GM12891 (cell line): ENCODE measurements around the gene MAPRE3.

Experiments used
- DNase-seq: peaks from one replicate; pipeline ENCODE4 v3.0.0; 2011; ENCODE audit warnings: low spot score; ENCODE audit not compliant: insufficient read length
- FAIRE-seq: peaks from 2 replicates; lab custom pipeline; 2011; peaks lifted over from hg19 to GRCh38; lab: Jason Lieb, UNC
- PAX5 ChIP-seq: IDR thresholded peaks from 2 replicates; pipeline ENCODE4 v1.6.1; 2011; ENCODE audit warnings: low read length, moderate library complexity, mild to moderate bottlenecking; ENCODE audit not compliant: insufficient read depth, severe bottlenecking
- POLR2A ChIP-seq: IDR thresholded peaks from 2 replicates; pipeline ENCODE4 v1.6.1; 2011; ENCODE audit warnings: low read depth, low read length, control low read depth
- POLR2AphosphoS5 ChIP-seq: IDR thresholded peaks from 2 replicates; pipeline ENCODE4 v1.6.1; 2011; ENCODE audit warnings: low read depth, low read length, control low read depth
- POU2F2 ChIP-seq: IDR thresholded peaks from 2 replicates; pipeline ENCODE4 v1.6.1; 2011; ENCODE audit warnings: low read depth, mild to moderate bottlenecking, control low read depth, low read length, moderate library complexity
- SPI1 ChIP-seq: IDR thresholded peaks from 2 replicates; pipeline ENCODE4 v1.6.1; 2011; ENCODE audit warnings: low read depth, low read length, control low read depth
- TAF1 ChIP-seq: IDR thresholded peaks from 2 replicates; pipeline ENCODE4 v1.6.1; 2011; ENCODE audit warnings: low read depth, low read length, control low read depth

Gene MAPRE3

DNA sequence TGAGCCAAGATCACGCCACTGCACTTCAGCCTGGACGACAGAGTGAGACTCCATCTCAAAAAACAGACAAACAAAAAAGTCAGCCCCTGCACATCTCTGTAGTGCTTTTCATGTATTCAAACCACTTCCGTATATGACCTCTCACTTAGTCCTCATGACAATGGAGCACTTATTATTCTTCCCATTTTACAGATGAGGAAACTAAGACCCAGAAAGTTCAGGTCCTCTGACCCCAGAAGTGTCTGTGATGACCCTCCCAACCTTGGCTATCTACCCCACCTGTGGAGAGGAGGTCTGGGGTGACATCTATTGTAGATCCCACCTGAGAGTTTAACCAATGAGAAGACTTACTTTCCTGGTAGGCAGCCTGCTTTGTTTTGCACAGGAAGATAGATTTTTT is 21.6 kb upstream of the MAPRE3 start:
- FAIRE-seq = no peak
- no peak for DNase-seq
- TF ChIP-seq SPI1 (no peak), POU2F2 (no peak), TAF1 (no peak), POLR2A (no peak), PAX5 (no peak), POLR2AphosphoS5 (no peak)

DNA sequence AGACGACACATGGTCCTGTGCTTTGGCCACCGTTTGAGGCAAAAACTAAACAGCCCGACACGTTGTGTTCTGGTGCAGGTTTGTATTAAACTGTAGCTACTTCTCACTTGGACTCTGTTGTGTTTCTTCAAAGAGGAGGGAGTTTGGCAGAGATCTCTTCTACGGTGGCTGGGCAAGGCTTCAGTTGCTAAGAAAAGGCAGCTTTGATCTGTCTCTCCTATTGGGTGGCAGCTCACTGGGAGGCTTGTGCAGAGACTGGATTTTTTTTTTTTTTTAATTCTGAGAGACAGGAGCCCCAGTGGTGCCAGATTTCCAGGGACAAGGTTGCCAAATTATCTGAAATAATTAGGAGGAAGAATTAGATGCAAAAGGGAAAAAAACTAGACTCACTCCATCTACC is 20.2 kb upstream of the MAPRE3 start:
- no peak for FAIRE-seq
- TF ChIP-seq TAF1 (no peak), SPI1 (no peak), POLR2A (no peak), POU2F2 (no peak), PAX5 (no peak), POLR2AphosphoS5 (no peak)
- no peak for DNase-seq

DNA sequence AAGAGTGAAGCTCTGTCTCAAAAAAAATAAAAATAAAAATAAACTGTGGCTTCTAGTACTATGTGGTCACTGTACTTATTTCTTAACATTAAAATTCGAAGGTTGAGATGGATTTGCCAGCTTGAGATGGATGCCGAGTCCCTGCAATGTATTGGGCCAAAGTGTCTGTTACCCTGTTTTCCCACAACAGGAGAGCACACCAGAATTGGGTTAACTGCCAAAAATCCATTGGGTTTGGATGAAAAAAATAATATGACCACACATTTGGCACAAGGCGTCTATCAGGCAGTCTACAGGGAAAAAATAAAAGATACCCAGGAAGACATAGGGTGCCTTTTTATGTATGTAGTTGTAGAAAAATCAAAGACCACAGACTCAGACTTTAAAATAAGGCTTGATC is 19.2 kb upstream of the MAPRE3 start:
- no peak for DNase-seq
- no peak for FAIRE-seq
- TF ChIP-seq POU2F2 (no peak), PAX5 (no peak), POLR2A (no peak), TAF1 (no peak), POLR2AphosphoS5 (no peak), SPI1 (no peak)

DNA sequence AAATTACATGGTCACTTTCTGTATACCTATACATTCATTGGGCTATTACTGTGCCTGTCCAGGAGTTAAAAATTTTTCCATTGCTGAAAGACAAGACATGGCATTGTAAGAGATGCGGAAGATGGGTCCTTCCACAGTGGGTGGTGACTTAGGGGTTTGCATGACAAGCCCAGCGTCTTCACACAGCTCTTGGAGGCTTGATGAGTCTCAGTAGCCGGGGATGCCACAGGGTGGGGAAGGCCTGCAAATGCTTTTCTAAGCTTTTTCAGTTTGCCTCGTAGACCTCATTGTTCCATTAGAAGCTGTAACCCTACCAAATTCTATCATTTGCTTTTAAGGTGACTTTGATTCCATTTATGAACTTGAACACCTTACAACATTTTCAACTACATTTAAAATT is 18.1 kb upstream of the MAPRE3 start:
- DNase-seq (no peak), FAIRE-seq (no peak)
- TF ChIP-seq POLR2A = no peak
- TF ChIP-seq POLR2AphosphoS5 = no peak
- no peak for TF ChIP-seq TAF1
- no peak for TF ChIP-seq PAX5
- no peak for TF ChIP-seq SPI1
- TF ChIP-seq POU2F2 = no peak

DNA sequence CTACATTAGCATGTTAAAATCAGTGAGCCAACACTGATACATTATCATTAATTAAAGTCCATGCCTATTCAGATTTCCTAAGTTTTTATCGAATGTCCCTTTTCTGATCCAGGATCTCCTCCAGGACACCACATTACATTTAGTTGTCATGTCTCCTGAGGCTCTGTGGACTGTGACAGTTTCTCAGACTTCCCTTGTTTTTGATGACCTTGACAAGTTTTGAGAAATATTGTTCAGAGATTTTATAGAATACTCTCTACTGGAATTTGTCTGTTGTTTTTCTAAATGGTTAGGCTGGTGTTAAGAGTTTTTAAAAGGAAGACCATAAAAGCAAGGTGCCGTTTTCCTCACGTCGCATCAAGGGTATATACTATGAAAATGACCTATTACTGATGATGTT is 16.3 kb upstream of the MAPRE3 start:
- no peak for DNase-seq
- FAIRE-seq = no peak
- TF ChIP-seq POU2F2 = no peak
- TF ChIP-seq SPI1 = no peak
- no peak for TF ChIP-seq PAX5
- no peak for TF ChIP-seq TAF1
- TF ChIP-seq POLR2AphosphoS5 = no peak
- no peak for TF ChIP-seq POLR2A

DNA sequence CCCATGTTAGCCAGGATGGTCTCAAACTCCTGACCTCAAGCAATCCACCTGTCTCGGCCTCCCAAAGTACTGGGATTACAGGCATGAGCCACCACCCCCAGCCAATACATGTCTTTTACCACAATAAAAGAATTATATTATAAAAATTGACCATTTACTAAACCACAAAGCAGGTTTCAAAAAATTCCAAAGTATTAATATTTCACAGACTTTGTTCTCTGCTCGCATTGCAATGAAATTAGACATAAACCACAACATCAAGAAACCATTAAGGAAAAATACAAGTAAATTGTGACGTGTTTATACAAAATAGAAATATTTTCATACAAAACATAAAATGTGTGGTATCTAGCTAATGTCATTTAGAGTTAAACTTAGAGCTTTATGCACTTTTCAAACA is 13.4 kb upstream of the MAPRE3 start:
- no peak for TF ChIP-seq POLR2A
- no peak for TF ChIP-seq PAX5
- TF ChIP-seq POLR2AphosphoS5 = no peak
- no peak for TF ChIP-seq TAF1
- TF ChIP-seq POU2F2 = no peak
- no peak for TF ChIP-seq SPI1
- FAIRE-seq (no peak), DNase-seq (no peak)

DNA sequence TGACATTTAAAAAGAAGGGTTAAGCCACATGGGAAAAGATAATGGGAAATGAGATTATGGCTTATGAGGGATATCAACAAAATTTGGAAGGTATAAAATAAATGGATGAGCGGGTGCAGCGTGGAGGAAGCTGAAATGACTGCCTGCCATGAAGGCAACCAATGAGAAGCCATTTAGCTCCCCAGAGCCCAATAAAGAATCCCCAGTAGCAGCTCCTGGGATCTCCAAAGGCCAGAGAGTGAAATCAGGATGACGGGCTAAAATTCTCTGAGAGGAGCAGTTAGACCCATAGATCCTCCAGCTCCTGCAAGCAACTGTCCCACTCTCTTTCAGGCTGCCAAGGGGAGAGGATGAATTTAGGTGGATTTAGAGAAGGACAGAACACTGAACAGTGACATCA is 12.9 kb upstream of the MAPRE3 start:
- no peak for TF ChIP-seq TAF1
- FAIRE-seq (no peak), DNase-seq (no peak)

DNA sequence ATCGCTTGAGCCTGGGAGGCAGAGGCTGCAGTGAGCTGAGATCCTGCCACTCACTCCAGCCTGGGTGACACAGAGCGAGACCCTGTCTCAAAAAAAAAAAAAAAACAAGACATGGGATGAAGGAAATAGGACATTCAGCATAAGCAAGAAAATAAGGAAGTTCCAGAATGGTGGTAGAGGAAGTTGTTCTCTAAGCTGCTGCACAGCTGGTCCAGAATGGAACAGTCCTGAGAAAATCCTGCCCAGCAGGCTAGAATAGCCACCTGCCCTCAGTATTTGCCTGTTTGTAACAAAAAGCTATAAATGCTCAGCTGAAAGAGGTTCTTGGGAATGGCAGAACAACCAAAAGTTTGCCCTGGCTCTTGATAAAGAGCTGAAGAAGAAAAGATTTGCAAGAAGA is 11.1 kb upstream of the MAPRE3 start:
- DNase-seq = no peak
- no peak for FAIRE-seq
- TF ChIP-seq POLR2AphosphoS5 = no peak
- TF ChIP-seq POLR2A = no peak
- TF ChIP-seq PAX5 = no peak
- TF ChIP-seq TAF1 = no peak
- no peak for TF ChIP-seq SPI1
- TF ChIP-seq POU2F2 = no peak

DNA sequence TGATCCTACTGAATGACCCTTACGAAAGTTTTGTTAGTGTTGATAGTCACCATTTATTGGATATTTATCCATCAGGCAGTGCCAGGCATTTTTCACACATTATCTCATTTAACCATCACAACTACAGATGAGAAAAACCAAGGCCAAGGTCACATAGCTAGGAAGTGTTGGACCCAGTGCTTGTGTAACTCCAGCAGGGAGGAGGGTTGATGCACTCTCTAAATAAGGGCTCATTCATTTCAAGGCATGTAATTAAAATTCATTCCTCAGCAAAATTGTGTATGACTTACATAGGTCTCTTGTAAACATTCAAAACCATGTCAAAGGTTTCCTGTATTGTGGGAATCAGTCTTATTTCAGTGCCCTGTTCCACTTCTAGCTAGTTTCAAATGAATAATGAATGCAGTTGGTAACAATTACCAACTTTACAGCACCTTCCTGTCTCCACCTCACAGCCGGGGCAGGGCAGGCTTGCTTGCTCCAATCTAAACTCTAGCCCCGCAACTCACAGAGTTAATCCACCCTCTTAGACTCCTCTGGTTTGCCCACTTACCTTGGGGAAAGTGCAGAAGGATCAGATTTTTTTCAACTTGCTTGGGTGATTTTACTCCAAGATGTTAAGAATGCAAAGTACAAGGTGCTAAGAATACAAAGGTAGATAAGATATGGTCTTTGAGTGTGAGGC is 5.8 kb upstream of the MAPRE3 start:
- no peak for DNase-seq
- TF ChIP-seq POLR2A = no peak
- no peak for TF ChIP-seq POLR2AphosphoS5
- no peak for TF ChIP-seq SPI1
- no peak for TF ChIP-seq TAF1
- no peak for TF ChIP-seq POU2F2
- no peak for TF ChIP-seq PAX5
- FAIRE-seq = no peak

DNA sequence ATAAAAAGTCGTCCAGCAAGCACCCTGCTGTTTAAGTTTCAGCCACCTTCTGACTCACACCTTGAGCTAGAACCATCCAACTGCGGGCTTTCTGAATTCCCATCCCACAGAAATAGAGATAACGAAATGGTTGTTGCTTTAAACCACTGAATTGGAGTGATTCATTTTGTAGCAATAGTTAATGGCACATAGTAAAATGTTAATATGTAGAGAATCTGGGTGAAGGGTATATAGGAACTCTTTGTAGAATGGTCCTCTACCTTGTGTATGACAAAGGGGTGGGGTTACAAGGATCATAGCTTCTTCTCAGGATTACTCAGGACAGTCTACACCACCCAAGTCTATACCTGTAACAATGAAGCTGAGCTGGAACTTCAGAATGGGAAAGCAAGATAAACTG is 2.4 kb upstream of the MAPRE3 start:
- no peak for DNase-seq
- TF ChIP-seq POU2F2 = no peak
- no peak for TF ChIP-seq TAF1
- no peak for TF ChIP-seq PAX5
- TF ChIP-seq POLR2A = no peak
- TF ChIP-seq POLR2AphosphoS5 = no peak
- no peak for TF ChIP-seq SPI1
- no peak for FAIRE-seq
